ENCODE data around the gene NEAT1. TPM values are rescaled to one million over a fixed set of nuclear protein-coding genes. Genes with fewer than 3 reads are reported as not detected.

The NEAT1 gene
- polyA plus RNA-seq, 1 experiment, result 72.3 TPM

DNA sequence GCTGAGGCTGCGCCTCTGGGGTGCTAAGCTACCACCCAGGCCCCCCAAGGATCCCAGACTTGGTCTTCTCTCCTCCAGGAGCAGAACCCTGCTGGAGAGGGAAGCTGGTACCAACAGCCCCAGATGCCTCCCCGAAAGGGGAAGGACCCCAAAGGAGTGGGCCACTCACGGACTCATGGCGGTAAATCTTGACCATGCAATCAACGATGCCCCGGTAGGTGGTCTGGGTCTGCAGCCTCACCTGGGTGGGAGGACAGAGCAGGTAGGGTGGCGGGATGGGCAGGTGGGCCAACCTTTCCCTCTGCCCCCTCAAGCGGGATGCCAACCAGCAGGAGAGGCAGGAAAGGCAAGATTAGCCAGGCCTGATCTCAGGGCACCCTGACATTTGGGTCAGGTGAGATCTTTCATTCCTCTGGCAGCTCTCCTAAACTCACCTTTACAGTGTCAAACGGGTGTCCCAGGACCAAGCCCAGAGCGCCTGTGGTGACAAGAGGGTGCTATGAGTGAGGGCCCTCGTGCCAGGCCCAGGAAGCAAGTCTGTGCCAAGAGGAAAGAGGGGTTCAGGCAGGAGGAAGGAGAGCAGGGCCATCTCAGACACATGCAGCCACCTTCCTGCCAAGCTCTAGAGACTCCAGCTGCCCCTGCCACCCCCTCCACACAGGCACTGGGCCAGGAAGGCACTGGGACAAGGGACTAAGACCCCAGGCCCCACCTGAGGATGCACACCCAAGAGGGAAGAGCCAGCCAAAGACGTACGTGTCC, 42.7 kb upstream of the NEAT1 start:
- Histone ChIP-seq H3K27me3 (ENCODE audit: control insufficient read depth, insufficient read depth, low read length) (no peaks in the 10 kb centered on the region), H3K27ac (ENCODE audit: low read depth, low read length) (no peak overlapping the region), H3K9me3 (ENCODE audit: control insufficient read depth, insufficient read depth, low read length) (no peaks in the 10 kb centered on the region), H3K4me3 (ENCODE audit: low read depth, low read length) (no peak overlapping the region)
- TF ChIP-seq, protein P1, sequence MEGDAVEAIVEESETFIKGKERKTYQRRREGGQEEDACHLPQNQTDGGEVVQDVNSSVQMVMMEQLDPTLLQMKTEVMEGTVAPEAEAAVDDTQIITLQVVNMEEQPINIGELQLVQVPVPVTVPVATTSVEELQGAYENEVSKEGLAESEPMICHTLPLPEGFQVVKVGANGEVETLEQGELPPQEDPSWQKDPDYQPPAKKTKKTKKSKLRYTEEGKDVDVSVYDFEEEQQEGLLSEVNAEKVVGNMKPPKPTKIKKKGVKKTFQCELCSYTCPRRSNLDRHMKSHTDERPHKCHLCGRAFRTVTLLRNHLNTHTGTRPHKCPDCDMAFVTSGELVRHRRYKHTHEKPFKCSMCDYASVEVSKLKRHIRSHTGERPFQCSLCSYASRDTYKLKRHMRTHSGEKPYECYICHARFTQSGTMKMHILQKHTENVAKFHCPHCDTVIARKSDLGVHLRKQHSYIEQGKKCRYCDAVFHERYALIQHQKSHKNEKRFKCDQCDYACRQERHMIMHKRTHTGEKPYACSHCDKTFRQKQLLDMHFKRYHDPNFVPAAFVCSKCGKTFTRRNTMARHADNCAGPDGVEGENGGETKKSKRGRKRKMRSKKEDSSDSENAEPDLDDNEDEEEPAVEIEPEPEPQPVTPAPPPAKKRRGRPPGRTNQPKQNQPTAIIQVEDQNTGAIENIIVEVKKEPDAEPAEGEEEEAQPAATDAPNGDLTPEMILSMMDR (IDR thresholded peaks at IDR 0.05; ENCODE audit: low read depth, low read length), result no peak
- ChIA-PET POLR2A (interaction anchor here (1.3 to 5.2 kb wide), 2 partner anchors 43 to 128 kb away, joined by 4 to 50 read pairs; partner anchors contain the start of gene NEAT1), CTCF (no interaction called here)
- no peak for DNase-seq (ENCODE audit: low read depth, low spot score)

DNA sequence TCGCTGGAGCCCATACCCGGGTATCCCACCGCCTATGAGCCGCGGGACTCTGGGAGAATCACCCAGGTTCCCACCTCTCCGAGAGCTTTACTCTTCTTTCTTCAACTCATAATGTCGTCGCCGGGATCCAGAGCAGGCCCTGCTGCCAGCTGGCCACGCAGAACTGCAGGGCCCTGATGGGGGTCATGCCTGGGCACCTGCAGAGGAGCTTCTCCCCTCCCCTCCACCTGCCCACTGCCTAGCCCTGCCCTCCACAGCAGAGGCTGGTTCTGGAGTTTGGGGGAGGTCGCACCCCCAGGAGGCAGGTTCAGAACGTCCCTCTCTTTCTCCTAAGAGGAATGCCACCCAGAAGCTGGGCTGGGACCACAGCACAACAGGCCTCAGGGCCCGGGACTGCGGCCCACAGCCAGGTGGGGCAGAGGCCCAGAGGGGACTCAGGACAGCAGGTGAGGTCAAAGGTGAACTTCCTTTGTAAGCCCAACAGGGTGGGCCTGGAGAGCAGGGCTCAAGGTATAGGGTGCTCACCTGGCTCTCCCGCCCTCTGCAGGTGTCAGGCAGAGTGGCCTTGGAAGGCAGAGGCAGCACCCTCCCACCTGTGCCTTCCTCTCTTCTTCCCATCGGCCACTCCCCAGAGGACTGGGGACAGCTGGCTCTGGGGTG, 42.0 kb upstream of the NEAT1 start:
- Histone ChIP-seq H3K27me3 (ENCODE audit: control insufficient read depth, insufficient read depth, low read length) (no peaks in the 10 kb centered on the region), H3K27ac (ENCODE audit: low read depth, low read length) (no peak overlapping the region), H3K9me3 (ENCODE audit: control insufficient read depth, insufficient read depth, low read length) (no peaks in the 10 kb centered on the region), H3K4me3 (ENCODE audit: low read depth, low read length) (no peak overlapping the region)
- POLR2A ChIA-PET, result interaction anchor here (5.2 kb wide), 1 partner anchor 42 kb away, joined by 50 read pairs; the partner anchor contains the start of gene NEAT1
- TF ChIP-seq, protein P1 (IDR thresholded peaks at IDR 0.05; ENCODE audit: low read depth, low read length), result no peak
- no peak for DNase-seq (ENCODE audit: low read depth, low spot score)
- CTCF ChIA-PET, result no interaction called here

DNA sequence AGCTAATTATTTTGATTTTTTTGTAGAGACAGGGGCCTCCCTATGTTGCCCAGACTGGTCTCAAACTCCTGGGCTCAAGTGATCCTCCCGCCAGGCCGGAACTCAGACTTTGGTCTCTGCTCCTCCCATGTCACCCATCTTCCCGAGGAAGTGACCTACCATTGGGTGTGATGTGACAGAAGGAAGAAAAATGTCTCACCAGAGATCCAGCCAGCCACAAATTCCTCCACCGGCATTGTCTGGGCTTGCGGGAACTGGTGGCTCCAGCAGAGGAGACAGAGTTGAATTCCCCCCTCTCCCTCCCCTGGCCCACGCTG, 40.9 kb upstream of the NEAT1 start:
- H3K27ac ChIP-seq (ENCODE audit: low read depth, low read length), result peak overlapping the region; percentile 99
- H3K27me3 ChIP-seq (ENCODE audit: control insufficient read depth, insufficient read depth, low read length), result no peaks in the 10 kb centered on the region
- peak overlapping the region; percentile 54 for H3K4me3 ChIP-seq (ENCODE audit: low read depth, low read length)
- no peak for DNase-seq (ENCODE audit: low read depth, low spot score)
- TF ChIP-seq, protein P1 (IDR thresholded peaks at IDR 0.05; ENCODE audit: low read depth, low read length), result no peak
- ChIA-PET POLR2A (interaction anchor here (0.7 to 5.2 kb wide), 5 partner anchors 36 to 120 kb away, joined by 3 to 50 read pairs (median 4); partner anchors contain the start of gene NEAT1), CTCF (interaction anchor here (0.5 to 1.2 kb wide), 4 partner anchors 20 to 127 kb away, joined by 3 to 4 read pairs (median 4); no protein-coding TSS in a partner anchor)
- H3K9me3 ChIP-seq (ENCODE audit: control insufficient read depth, insufficient read depth, low read length), result no peaks in the 10 kb centered on the region; the same call in 1 of the 2 replicates

DNA sequence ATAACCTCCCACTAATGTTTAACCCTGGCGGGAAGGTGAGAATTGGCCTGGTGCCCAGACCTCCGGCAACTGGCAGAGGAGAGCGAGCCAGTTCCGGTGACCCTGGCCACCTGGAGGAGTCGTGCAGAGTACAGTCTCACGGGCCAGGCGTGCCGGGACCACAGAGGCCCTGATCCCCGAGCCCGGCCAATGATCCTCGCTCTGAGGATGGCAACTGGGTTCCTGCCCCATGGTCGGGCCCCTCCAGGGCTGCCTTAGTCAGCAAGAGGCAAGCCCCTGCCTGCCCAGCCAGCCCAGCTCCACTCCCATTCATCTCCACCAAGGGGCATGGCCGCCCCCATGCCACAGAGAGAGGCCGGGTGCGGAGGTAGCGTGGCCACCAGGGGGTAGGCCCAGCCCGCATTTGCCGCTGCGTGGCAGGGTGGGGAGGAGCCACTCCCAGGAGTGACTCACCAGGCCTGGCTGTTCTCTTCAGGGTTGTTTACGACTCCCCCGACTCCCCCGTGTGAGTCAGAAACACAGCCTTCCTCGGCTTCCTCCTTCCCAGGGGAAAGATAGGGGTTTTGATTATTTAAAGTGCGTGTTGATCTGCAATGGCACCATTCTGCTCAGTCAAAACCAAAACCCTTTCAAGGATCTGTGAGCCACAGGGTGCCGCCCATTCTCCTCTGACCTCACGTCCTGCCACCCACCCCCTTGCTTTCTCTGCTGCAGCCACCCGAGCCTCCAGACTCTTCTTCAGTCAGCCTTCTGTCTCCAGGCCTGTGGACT, 40.4 kb upstream of the NEAT1 start, which contains the start of gene SLC25A45:
Gene SLC25A45 (minus strand): TSS at position 614 of the 771 bp plus-strand sequence. CDS start 695 bp downstream, outside the sequence.
- Histone ChIP-seq H3K27me3 (ENCODE audit: control insufficient read depth, insufficient read depth, low read length) (no peaks in the 10 kb centered on the region), H3K27ac (ENCODE audit: low read depth, low read length) (peak within 1 kb of the TSS; percentile 99), H3K9me3 (ENCODE audit: control insufficient read depth, insufficient read depth, low read length) (no peaks in the 10 kb centered on the region; the same call in 1 of the 2 replicates), H3K4me3 (ENCODE audit: low read depth, low read length) (peak within 1 kb of the TSS; percentile 54)
- ChIA-PET CTCF (interaction anchor here (1.2 to 1.9 kb wide), 3 partner anchors 34 to 127 kb away, joined by 3 to 7 read pairs (median 4); no protein-coding TSS in a partner anchor), POLR2A (interaction anchor here (1.0 to 5.2 kb wide), 4 partner anchors 35 to 117 kb away, joined by 3 to 50 read pairs (median 10); partner anchors contain the start of gene NEAT1)
- TF ChIP-seq, protein P1 (IDR thresholded peaks at IDR 0.05; ENCODE audit: low read depth, low read length), result peak; percentile 77
- peak; percentile 97 for DNase-seq (ENCODE audit: low read depth, low spot score)
